HG02981 (cell line): ENCODE measurements around the gene TRIM7.
A peak's percentile ranks its signal among the peaks of the same experiment; 100 is the strongest.

Experiments used
- ATAC-seq: cut with Tn5 transposase; IDR thresholded peaks from one replicate; pipeline ENCODE4 v1.9.1; 2021; ENCODE audit warnings: mild to moderate bottlenecking, moderate library complexity; ENCODE audit not compliant: unreplicated experiment

Gene TRIM7

DNA sequence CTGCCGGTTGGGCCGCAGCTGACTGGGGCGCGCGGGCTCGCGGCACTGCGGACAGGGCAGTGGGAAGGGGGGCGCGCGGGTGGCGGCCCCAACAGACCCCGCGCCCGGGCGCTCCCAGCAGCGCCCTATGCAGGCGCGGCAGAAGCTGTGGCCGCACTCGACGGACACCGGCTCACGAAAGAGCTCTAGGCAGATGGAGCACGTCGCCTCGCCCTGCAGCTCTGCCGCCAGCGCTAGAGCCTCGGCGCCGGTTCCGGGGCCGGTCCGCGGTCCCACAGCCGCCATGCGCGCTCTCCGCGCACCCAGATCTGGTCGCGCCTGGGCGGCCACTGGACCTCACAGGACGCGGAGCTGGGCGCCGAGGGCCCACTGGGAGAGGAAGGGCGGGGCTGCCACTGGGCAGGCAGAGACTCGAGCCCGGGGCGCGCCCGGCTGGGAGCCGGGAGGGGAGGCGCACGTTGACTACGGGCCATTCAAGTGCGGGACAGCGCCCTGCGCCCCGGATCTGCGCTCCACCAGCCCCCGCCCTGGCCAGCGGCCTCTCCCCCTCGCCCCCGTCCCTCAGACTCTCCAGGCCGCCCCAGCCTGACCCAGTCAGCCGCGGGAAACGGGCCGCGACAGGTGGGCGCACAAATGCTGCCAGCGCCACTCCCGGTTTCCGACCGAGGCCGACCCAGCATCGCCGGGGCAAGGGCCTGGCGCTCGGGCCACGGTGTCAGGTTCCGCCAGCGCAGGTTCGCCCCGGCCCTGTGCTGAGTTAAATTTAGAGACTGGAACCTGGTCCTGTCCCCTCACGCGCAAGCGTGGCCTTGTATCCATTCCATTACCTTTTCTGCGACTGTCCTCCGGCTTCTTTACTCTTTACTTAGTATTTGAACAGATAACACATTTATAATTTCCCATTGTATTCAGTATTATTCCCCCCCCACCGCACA lies at the start of gene TRIM7:
TSS of gene TRIM7 (minus strand) at position 371 of the 935 bp plus-strand sequence. CDS start at position 285, 86 bp downstream.
- ATAC-seq, result no peak

DNA sequence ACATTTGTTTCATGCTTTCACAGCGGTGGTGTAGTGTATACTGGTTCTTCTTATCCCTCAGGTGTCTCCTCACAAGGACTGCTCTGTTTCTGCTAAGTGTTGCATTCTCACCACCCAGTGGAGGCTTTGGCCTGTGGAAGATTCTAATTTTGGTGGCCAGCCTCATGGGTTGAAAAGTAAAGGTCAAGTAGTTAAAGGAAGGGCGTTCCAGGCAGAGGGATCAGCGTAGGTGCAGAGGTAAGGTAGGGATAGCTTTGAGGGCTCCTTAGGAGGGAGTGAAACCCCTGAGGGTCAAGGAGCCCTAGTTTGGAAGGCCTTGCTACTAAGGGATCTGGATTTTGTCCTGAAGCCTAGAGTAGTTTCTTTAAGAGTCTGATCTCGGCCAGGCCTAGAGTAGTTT lies 43.3 kb upstream of the TRIM7 start:
- ATAC-seq, result no peak

DNA sequence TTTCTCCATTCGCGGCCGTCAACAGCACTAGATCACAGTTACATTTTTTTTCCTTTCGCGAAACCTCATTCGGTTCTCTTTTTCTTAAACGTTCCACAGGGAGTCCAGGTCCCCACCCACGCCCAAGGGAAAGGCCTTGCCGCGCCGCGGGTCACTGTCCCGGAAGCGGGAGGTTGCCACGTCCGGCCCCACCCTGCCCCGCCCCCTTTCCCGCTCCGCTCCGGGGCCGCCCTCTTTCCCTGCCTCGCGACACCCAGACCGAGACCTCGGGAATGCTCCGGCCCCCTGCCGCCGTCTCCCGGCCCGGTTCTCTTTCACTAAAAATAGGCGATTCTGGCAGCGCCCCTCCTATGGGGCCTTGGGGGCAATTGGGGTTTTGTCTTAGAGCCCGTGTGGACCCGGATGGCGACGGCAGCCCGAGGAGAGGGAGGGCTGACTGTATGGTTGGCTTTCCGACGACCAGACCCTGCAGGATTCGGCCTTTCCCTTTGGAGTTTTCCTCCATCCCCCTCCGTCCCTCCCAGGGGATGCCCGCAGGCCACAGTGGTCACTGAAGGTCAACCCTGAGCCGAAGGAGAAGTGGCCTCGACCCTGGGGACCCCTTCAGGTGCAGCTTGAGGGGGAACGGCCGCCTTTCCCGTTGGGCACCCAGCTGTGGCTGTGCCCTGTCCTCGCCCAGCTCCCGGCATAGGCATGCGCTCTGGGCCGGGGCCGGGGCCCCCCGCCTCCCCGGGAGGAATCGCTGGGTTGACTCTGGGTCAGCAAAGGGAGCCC lies 41.5 kb upstream of the TRIM7 start:
- peak; percentile 36 for ATAC-seq

DNA sequence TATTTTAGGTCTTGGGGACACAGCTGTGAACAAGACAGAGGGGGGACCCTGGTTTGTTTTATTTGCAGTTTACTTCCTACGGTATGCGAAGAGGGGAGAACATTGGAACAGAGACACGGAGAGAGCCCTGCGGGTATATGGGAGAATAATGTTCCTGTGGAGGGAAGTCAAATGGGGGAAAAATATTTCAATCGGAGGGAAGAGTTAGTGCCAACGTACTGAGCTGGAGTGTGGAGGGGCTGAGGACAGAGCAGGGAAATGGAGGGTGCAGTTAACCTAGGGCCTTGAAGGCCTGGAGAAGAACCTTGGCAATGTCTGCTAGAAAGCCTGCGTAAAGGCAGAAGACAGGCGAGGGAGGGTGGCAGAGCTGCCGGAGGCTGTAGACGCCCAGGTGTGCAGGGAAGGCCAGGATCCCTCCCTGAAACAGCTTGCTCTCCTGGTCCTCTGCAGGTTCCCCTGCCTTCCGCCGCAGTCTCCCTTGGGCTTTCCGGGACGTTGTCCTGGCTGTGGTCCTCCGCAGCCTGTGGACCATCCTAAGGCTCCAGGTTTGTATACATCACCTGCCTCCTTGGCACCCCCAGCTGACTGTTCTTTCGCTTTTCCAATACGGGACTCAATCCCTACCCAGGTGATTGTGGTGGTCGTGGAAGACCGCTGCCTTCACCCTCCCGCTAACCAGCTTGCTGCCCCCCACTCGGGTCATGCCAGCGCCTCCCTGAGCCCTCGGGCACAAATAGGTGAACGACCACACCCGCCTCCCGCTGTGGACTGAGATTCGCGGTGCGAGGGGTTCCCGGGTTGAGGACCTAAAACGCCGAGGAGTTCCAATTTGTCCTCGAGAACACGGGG lies 40.7 kb upstream of the TRIM7 start:
- ATAC-seq, result no peak

DNA sequence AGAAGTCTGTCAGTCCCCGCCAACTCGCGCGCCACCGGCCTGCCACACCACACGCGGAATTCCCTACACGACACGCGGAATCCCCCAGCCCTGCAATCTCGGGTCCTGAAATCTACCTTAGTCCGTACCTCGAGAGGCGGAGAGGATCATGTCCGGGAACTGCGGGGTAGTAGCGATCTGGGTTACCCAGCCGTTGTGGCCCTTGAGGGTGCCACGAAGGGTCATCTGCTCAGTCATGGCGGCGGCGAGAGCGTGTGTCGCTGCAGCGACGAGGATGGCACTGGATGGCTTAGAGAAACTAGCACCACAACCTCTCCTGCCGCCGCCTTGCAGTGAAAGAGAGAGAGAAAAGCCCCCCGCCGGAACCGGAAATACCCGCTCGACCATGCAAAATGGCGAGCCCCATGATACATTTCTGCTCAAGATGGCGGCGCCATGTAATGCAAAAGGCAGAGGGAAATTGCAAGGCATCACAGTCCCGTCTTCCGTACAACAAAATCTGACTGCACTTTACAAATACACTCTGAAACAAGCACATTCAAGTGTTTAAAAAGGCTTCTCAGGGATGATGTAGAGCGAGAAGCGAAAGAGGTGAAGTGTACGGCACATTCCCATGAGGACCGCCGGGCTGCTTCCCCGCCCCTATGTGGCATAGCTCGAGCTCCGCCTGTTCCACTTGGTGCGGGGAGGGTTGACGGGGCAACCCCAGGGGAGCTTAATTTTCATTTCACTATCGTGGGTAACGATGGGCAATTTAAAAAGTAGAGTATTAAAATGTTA lies 38.8 kb upstream of the TRIM7 start, which contains the start of gene RACK1:
TSS of gene RACK1 (minus strand) at position 343 of the 780 bp plus-strand sequence. CDS start at position 237, 106 bp downstream.
- peak; percentile 65 for ATAC-seq

DNA sequence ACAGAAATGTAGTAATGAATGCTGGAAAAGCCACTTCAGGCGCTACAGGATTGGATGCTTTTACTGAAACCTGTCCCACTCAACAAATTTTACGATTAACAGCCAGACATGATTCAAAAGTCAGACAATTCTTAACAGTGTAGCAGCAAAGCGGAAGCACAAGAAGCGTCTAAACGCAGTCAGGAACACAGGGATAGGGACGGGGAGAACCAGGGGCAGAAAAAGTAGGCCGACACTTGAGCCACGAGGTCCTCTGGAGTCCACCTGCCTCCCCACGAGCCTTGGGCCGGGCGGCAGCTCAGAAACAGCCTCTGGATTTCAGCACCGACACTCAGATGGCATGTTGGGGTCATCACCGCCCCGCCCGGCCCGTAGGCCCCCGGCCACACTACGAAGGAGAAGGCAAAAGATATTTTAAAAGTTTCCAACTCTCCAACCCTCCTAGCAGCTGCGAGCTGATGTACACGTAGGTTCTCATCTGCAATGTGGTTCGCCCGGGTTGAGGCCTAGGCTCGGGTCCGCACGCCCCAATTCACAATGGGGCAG lies 38.1 kb upstream of the TRIM7 start:
- ATAC-seq, result no peak

DNA sequence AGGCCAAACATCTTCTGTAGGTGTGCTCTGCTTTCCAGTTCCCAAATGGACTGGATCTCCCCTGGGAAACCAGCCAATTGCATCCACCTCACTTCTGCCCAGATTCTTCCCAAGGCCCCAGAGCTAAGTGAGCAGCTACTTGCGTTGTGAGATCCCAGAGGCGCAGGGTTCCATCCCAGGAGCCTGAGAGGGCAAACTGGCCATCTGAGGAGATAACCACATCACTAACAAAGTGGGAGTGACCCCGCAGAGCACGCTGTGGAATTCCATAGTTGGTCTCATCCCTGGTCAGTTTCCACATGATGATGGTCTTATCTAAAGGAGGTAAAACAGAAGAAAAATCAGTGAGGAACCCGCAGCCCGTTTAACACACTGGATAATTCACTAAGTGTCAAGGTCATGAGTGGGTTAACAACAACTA lies 37.0 kb upstream of the TRIM7 start:
- ATAC-seq, result no peak

DNA sequence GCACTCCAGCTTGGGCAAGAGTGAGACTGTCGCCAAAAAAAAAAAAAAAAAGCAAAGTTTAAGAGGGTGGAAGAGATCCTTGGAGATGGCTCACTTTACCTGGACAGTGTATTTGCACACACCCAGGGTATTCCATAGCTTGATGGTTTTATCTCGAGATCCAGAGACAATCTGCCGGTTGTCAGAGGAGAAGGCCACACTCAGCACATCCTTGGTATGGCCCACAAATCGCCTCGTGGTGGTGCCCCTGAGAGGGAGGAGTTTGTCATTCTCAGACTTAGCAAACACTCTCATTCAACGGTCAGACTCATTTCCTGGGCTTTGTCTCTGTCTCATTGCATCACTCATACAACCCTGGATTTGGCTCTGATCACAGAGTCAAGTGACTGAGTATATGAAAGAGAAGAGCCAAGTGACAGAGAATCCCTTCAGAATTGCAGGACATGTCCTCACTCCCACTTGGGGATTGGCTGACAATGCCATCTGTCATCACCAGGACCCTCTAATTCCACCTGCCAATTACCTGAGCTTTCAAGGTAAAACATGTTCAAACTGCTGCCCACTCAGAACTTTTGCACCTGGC lies 36.5 kb upstream of the TRIM7 start:
- ATAC-seq, result no peak

DNA sequence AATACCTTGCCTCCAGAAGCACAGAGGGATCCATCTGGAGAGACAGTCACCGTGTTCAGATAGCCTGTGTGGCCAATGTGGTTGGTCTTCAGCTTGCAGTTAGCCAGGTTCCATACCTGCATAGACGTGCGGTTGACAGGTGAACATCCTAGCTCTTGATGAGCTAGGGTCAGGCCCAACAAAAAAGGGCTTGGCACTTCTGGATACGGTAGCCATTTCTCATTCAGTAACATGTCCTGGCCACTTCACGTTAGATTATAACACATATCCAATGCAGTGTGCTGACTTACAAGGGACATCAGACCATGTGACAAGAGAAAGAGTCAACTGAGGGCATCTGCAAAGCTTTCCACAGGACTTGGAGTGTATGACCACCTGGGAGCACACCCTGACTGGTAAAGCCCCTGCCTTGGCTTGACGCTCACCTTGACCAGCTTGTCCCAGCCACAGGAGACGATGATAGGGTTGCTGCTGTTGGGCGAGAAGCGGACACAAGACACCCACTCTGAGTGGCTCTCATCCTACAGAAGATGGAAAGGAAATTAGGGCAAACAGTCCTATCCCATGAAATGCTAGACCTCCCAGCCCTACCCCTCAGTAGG lies 34.2 kb upstream of the TRIM7 start:
- ATAC-seq, result no peak

DNA sequence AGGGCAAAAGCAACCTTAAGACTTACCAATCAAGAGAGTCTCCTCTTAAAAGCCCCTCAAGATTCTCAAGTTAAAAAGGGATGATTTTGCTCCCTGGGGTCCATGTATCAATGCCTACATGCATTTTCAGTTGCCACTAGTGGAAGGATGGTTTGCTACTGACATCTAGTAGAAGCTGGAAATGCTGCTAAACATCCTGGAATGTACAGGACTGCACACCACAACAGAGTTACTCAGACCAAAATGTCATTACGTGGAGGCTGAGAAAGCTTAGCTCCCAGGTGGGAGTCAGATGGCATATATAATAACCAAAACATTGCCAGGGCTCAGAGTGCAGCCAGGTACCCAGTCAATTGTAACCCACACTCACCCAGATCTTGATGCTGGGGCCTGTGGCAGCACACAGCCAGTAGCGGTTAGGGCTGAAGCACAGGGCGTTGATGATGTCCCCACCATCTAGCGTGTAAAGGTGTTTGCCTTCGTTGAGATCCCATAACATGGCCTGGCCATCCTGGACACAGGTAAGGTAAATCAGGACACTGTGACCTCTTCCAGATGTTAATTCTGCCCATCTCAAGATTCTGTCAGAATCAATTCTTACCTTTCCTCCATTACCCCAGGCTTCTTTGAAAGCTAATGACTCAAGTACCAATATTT lies 32.9 kb upstream of the TRIM7 start:
- no peak for ATAC-seq

DNA sequence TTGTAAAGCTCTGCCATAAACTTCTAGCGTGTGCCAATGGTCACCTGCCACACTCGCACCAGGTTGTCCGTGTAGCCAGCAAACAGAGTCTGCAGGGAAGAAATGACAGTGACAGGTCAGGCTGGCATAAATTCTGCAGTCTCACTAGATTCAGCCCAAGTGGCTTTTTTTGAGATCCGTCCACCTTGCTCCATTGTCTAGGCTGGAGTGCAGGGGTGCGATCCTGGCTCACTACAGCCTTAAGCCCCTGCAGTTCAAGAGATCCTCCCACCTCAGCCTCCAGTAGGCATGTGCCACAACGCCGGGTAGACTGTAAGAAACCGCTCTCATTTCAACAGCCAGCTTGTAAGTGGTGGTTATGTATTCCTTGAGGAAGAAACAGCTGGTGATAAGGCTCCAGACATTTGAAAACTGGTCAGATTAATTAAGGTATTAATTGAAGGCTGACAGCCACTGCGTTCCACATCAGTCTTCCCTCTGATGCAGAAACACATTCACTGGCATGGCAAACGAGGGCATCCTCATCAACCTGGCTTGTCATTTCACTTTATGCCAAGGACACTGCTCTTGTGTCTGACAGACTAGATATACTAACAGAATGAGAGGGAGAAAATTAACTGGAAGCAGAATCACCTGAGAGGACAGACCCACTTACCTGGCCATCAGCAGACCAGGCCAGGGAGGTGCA lies 32.1 kb upstream of the TRIM7 start:
- no peak for ATAC-seq

DNA sequence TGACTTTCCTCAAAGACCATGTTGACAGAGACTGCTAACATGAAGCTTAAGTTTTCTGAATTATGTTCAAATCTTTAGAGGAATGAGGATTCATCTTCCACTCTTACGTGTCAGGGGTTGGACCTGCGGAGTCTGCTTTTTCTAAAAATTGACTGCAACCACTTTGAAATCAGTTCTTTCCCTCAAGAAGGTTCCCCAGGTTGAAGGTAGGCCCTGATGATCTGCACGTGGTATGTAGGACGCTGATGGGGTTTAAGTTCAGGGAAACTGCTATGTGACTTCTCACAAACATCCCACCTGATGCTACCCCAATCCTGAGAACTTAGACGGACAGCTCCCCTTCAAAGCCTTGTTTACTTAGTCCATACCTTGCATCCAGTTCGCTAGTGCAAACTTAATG lies 31.5 kb upstream of the TRIM7 start:
- ATAC-seq, result no peak

DNA sequence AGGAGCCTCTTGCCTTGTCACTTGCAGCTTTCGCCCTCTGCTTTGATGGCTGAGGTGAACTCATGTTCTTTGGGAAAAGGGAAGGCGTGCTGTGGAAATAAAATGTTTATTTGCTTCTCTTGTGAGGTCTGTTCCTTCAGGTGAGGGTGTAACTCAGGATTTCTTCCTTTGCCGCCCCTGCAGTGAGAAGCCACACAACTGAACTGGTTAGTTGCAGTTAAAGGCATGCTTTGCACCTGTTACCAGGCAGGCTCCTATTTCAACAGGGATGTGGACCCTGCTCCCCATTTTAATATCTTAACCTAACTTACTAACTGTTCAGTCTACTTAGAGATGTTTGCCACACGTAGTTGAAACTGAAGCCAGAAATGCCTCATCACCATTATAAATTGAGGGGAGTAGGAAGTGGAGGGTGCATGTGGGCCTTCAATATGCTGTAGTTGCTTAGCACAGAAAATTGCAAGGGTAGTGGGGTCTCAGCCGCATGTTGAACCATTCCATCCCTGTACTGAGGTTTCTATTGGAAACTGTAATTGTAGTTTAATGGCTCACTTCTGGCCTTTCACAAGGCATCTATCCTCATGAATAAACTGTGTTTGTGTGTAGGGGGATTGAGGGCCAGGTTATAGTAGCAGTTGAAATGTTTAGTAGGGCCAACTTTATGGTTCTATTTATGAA lies 30.8 kb upstream of the TRIM7 start:
- no peak for ATAC-seq

DNA sequence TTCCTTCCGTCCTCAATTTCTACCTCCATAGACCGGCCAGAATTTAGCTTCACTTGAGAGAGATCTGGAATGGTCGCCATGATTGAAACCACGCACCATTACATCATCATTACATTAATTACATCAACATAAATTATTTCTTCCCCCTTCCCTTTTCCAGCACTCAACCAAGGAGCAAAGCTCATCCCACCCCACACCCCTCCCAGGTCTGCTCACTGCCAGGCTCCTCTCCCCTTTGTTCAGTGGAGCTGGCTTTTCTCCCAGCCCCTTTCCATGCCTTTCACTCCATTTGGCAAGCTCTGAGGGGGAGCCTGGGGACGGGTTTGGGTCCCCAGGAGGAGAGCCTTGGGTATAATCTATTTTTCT lies 30.3 kb upstream of the TRIM7 start:
- ATAC-seq, result no peak

DNA sequence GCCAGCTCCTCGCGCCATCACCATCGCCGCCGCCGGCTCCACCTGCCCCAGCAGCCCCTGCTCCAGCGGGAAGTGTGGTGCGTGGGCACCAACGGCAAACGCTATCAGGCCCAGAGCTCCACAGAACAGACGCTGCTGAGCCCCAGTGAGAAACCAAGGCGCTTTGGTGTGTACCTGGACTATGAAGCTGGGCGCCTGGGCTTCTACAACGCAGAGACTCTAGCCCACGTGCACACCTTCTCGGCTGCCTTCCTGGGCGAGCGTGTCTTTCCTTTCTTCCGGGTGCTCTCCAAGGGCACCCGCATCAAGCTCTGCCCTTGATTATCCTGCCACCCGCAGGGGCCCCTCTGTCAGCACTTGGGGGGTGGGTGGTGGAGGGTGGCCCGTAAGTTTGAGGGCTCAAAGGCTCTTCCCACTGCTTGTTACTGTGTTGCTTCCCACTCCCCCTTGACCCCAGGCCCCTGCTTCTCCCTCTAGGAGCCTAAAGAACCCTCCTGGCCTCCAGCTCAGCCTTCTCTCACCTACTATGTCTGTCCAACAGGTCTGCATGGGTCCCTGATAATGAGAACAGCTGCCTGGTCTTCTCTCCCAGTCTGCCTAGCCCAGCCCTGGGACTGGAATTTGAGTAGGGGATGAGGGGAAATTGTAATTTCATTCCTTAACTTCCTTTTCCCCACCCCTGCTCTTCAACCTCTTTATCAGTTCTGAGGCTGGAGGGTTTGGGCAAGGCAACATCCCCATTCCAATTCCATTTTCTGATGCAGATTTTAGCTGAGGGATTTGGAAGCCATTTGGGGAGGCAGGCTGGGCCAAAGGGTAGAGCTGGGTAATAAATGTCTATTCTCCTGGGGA lies 29.7 kb upstream of the TRIM7 start:
- no peak for ATAC-seq

DNA sequence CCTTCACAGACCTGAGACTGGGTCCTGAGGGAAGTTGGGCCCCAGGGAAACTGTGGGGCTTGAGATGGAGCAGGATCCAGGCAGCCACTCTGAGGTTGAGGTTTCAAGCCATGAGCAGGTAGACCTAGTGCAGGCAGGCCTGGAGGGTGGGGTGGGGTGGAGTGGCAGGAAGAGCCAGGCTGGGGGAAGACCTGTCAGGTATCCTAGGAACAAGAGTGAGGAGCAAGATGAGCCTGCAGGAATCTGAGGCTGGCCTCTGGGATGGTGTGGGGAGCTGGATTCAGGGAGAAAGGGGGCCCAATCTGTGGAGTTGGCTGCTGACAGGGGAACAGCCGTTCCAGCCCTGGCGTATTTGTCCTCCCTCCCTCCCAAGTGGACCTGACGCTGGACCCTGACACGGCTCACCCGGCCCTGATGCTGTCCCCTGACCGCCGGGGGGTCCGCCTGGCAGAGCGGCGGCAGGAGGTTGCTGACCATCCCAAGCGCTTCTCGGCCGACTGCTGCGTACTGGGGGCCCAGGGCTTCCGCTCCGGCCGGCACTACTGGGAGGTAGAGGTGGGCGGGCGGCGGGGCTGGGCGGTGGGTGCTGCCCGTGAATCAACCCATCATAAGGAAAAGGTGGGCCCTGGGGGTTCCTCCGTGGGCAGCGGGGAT lies 28.9 kb upstream of the TRIM7 start:
- ATAC-seq, result no peak
